H1 (cell line): ENCODE data around the gene HDLBP. TPM values are rescaled to one million over a fixed set of nuclear protein-coding genes. Genes with fewer than 3 reads are reported as not detected.

Source experiments
- CTCF ChIA-PET: fragments of 300-600 bp; sonication (Branson Sonifier 250); formaldehyde crosslinking; loops from one replicate; lab custom pipeline; 2021; ENCODE audit not compliant: partially characterized antibody; lab: Charles Lee
- POLR2A ChIA-PET: fragments of 300-600 bp; sonication (Branson Sonifier 250); formaldehyde crosslinking; loops from one replicate; lab custom pipeline; 2021; ENCODE audit warnings: inconsistent platforms; ENCODE audit not compliant: partially characterized antibody; lab: Charles Lee
- DNase-seq, 2 experiments: peaks; one replicate each; pipeline versions ENCODE4 v3.0.0 to v3.0.0-alpha.2; 2010 to 2022; ENCODE audit warnings: low spot score in 2 of 2, low read depth in 1 of 2, mixed read lengths in 1 of 2
- FAIRE-seq: peaks from 2 replicates; lab custom pipeline; 2011; peaks lifted over from hg19 to GRCh38; lab: Jason Lieb, UNC
- H2AFZ ChIP-seq: 2 replicates; pipeline ENCODE4 v1.8.1; 2012; ENCODE audit warnings: low read length, inconsistent platforms
- H2AK5ac ChIP-seq: 2 replicates; pipeline ENCODE4 v1.6.1; 2013; ENCODE audit warnings: low read depth, low read length
- H2BK120ac ChIP-seq: replicated peaks from 2 replicates; pipeline ENCODE3; 2013; ENCODE audit warnings: low read depth, low read length, inconsistent platforms
- H2BK12ac ChIP-seq: 2 replicates; pipeline ENCODE4 v1.6.1; 2013; ENCODE audit warnings: low read depth, low read length
- H2BK15ac ChIP-seq: 2 replicates; pipeline ENCODE4 v1.6.1; 2013; ENCODE audit warnings: low read length
- H2BK20ac ChIP-seq: 2 replicates; pipeline ENCODE4 v1.6.1; 2013; ENCODE audit warnings: low read length
- H2BK5ac ChIP-seq: 2 replicates; pipeline ENCODE4 v1.6.1; 2013; ENCODE audit warnings: low read depth, low read length
- H3K14ac ChIP-seq: 2 replicates; pipeline ENCODE4 v1.6.1; 2013; ENCODE audit warnings: inconsistent platforms; ENCODE audit not compliant: insufficient read length
- H3K18ac ChIP-seq: 2 replicates; pipeline ENCODE4 v1.6.1; 2013; ENCODE audit warnings: low read length; ENCODE audit errors: extremely low read depth
- H3K23ac ChIP-seq: 2 replicates; pipeline ENCODE4 v1.6.1; 2013; ENCODE audit warnings: inconsistent platforms; ENCODE audit not compliant: insufficient read length
- H3K23me2 ChIP-seq: 2 replicates; pipeline ENCODE4 v1.6.1; 2013; ENCODE audit warnings: low read depth, low read length
- H3K27ac ChIP-seq: 2 replicates; pipeline ENCODE4 v1.6.1; 2011; ENCODE audit warnings: low read depth, low read length, inconsistent platforms
- H3K27me3 ChIP-seq, 4 experiments: replicated peaks in 1 of 4; 1 replicate in 1 of 4; 2 replicates in 3 of 4; pipeline versions ENCODE4 v1.6.1 to v1.8.1; 2011 to 2013; ENCODE audit warnings: low read length in 3 of 4, mild to moderate bottlenecking in 3 of 4, inconsistent platforms in 2 of 4, mixed read lengths in 2 of 4, moderate library complexity in 1 of 4; ENCODE audit not compliant: control insufficient read depth in 3 of 4, insufficient read depth in 3 of 4; ENCODE audit errors: extremely low read depth in 1 of 4
- H3K36me3 ChIP-seq, 4 experiments: 2 replicates each; pipeline versions ENCODE4 v1.6.1 to v1.8.1; 2011 to 2013; ENCODE audit warnings: mild to moderate bottlenecking in 4 of 4, low read length in 3 of 4, moderate library complexity in 2 of 4, control low read depth in 1 of 4, inconsistent platforms in 1 of 4; ENCODE audit not compliant: insufficient read depth in 4 of 4, control insufficient read depth in 2 of 4
- H3K4ac ChIP-seq: replicated peaks from 2 replicates; pipeline ENCODE3; 2013; ENCODE audit warnings: low read length, low read depth, mixed read lengths, inconsistent platforms; ENCODE audit not compliant: insufficient read length
- H3K4me1 ChIP-seq, 4 experiments: replicated peaks in 1 of 4; 1 replicate in 1 of 4; 2 replicates in 3 of 4; pipeline versions ENCODE4 v1.6.1 to v1.8.1; 2011 to 2013; ENCODE audit warnings: low read length in 3 of 4, inconsistent platforms in 2 of 4, mixed read lengths in 1 of 4; ENCODE audit not compliant: insufficient read depth in 4 of 4, control insufficient read depth in 3 of 4
- H3K4me2 ChIP-seq, 2 experiments: 2 replicates each; pipeline versions ENCODE4 v1.6.1 to v1.8.1; 2011 to 2013; ENCODE audit warnings: low read depth in 2 of 2, low read length in 2 of 2, control low read depth in 1 of 2, inconsistent platforms in 1 of 2, mild to moderate bottlenecking in 1 of 2; ENCODE audit not compliant: insufficient read depth in 1 of 2
- H3K4me3 ChIP-seq, 4 experiments: fragments of 200-600, 300-600 bp in 1 of 4; sonication (generic), shearing (Covaris generic), sonication (Bioruptor Twin) in 1 of 4; 2 replicates each; pipeline versions ENCODE4 v1.5.1 to v1.8.1; 2011 to 2016; ENCODE audit warnings: low read length in 4 of 4, low read depth in 3 of 4, control low read depth in 2 of 4, inconsistent platforms in 2 of 4, mild to moderate bottlenecking in 2 of 4, mixed read lengths in 1 of 4, moderate library complexity in 1 of 4; ENCODE audit not compliant: insufficient read depth in 2 of 4; ENCODE audit errors: extremely low read depth in 1 of 4
- H3K56ac ChIP-seq: replicated peaks from 2 replicates; pipeline ENCODE3; 2013; ENCODE audit warnings: low read depth, mild to moderate bottlenecking, mixed read lengths, low read length, inconsistent platforms; ENCODE audit not compliant: insufficient read length
- H3K79me1 ChIP-seq: 2 replicates; pipeline ENCODE4 v1.6.1; 2013; ENCODE audit warnings: low read depth, low read length, control low read depth
- H3K79me2 ChIP-seq, 2 experiments: 2 replicates each; pipeline versions ENCODE4 v1.6.1 to v1.8.1; 2012 to 2013; ENCODE audit warnings: low read length in 2 of 2, mild to moderate bottlenecking in 2 of 2, inconsistent platforms in 1 of 2; ENCODE audit not compliant: insufficient read depth in 2 of 2, control insufficient read depth in 1 of 2
- H3K9ac ChIP-seq, 4 experiments: replicated peaks in 1 of 4; 1 replicate in 1 of 4; 2 replicates in 3 of 4; pipeline versions ENCODE4 v1.6.1 to v1.8.1; 2011 to 2013; ENCODE audit warnings: low read depth in 3 of 4, low read length in 3 of 4, control low read depth in 2 of 4, mild to moderate bottlenecking in 2 of 4, moderate library complexity in 2 of 4, inconsistent platforms in 1 of 4; ENCODE audit errors: extremely low read depth in 1 of 4
- H3K9me3 ChIP-seq, 2 experiments: 2 replicates each; pipeline versions ENCODE4 v1.6.1 to v1.8.1; 2012 to 2013; ENCODE audit warnings: mild to moderate bottlenecking in 2 of 2, moderate library complexity in 2 of 2, control low read depth in 1 of 2, inconsistent platforms in 1 of 2, low read depth in 1 of 2, low read length in 1 of 2, mixed read lengths in 1 of 2; ENCODE audit not compliant: insufficient read depth in 2 of 2
- H4K20me1 ChIP-seq, 2 experiments: replicated peaks in 1 of 2; 2 replicates each; pipeline versions ENCODE3 to v1.8.1; 2011 to 2013; ENCODE audit warnings: inconsistent platforms in 2 of 2, low read length in 2 of 2, mild to moderate bottlenecking in 1 of 2; ENCODE audit not compliant: insufficient read depth in 2 of 2, control insufficient read depth in 1 of 2
- H4K5ac ChIP-seq: 2 replicates; pipeline ENCODE4 v1.6.1; 2013; ENCODE audit warnings: low read length, low read depth, mixed read lengths, inconsistent platforms; ENCODE audit not compliant: insufficient read length
- H4K8ac ChIP-seq: 2 replicates; pipeline ENCODE4 v1.8.0; 2013; ENCODE audit warnings: mild to moderate bottlenecking, moderate library complexity, low read length, inconsistent platforms; ENCODE audit not compliant: insufficient read depth; ENCODE audit errors: extremely low read depth
- H4K91ac ChIP-seq: replicated peaks from 2 replicates; pipeline ENCODE3; 2013; ENCODE audit warnings: low read length, mixed read lengths, inconsistent platforms; ENCODE audit not compliant: insufficient read length
- BACH1 ChIP-seq: IDR thresholded peaks from 2 replicates; pipeline ENCODE4 v1.6.1; 2012; ENCODE audit warnings: low read length, improper control_type of control experiment
- CREB1 ChIP-seq: IDR thresholded peaks from 2 replicates; pipeline ENCODE4 v1.6.1; 2012; ENCODE audit warnings: inconsistent platforms
- EGR1 ChIP-seq: IDR thresholded peaks from 2 replicates; pipeline ENCODE4 v1.6.1; 2011; ENCODE audit warnings: low read depth, low read length, borderline replicate concordance
- GTF2F1 ChIP-seq: IDR thresholded peaks from 2 replicates; pipeline ENCODE4 v1.6.1; 2012; ENCODE audit warnings: low read depth, low read length, improper control_type of control experiment, borderline replicate concordance
- HDAC6 ChIP-seq: IDR thresholded peaks from one replicate; pipeline ENCODE4 v1.7.1; 2012; ENCODE audit warnings: low read depth, mild to moderate bottlenecking, inconsistent platforms, low read length, moderate library complexity
- POLR2AphosphoS5 ChIP-seq: IDR thresholded peaks from 2 replicates; pipeline ENCODE4 v1.6.1; 2011; ENCODE audit warnings: low read depth, low read length
- RAD21 ChIP-seq, 2 experiments: IDR thresholded peaks in 1 of 2; conservative IDR thresholded peaks in 1 of 2; 2 replicates each; pipeline ENCODE4 v1.6.1; 2011; ENCODE audit warnings: low read depth in 2 of 2, low read length in 2 of 2, improper control_type of control experiment in 1 of 2, inconsistent platforms in 1 of 2, mild to moderate bottlenecking in 1 of 2, moderate library complexity in 1 of 2
- RFX5 ChIP-seq: IDR thresholded peaks from 2 replicates; pipeline ENCODE4 v1.6.1; 2011; ENCODE audit warnings: low read depth, low read length, improper control_type of control experiment, borderline replicate concordance
- ZNF274 ChIP-seq: IDR thresholded peaks from 2 replicates; pipeline ENCODE4 v1.7.0; 2012; ENCODE audit warnings: low read length, borderline replicate concordance; ENCODE audit errors: extremely low read depth
- WGBS, 2 experiments: shearing (Covaris generic) in 1 of 2; methylation state at CpG; one replicate each; pipeline versions ENCODE4 v1.1.6 to v1.1.7; 2013 to 2015; ENCODE audit warnings: low lambda C conversion rate in 2 of 2, mixed read lengths in 2 of 2, inconsistent platforms in 1 of 2, low coverage in 1 of 2, missing lambda C conversion rate in 1 of 2; ENCODE audit not compliant: insufficient replicate concordance in 2 of 2, insufficient coverage in 1 of 2, insufficient read length in 1 of 2; ENCODE audit errors: extremely low coverage in 1 of 2, missing lambda C conversion rate in 1 of 2; 5-methylcytosine and 5-hydroxymethylcytosine counted together
- polyA plus RNA-seq, 7 experiments: library from polyadenylated mRNA; depleted of rRNA in 3 of 7; stranded (reverse) in 5 of 7; unstranded in 2 of 7; fragments of >200 nt in 5 of 7; fragments of 200-250 nt in 2 of 7; gene quantifications; 1 replicate in 5 of 7; 2 replicates in 1 of 7; 4 replicates in 1 of 7; pipeline versions ENCODE4 v1.2.1 to v1.2.3, GENCODE V29; 2011 to 2013; ENCODE audit warnings: missing spikeins in 2 of 7, mixed read lengths in 2 of 7
- total RNA-seq: library from RNA; stranded (reverse); fragmentation: NEBNext Ultra II Directional; extraction: Animal tissue kit (Norgen Biotek cat#: 25700); gene quantifications from 2 replicates; pipeline ENCODE4 v1.2.1, GENCODE V29; 2021
- TF ChIP-seq, protein P1 (sequence below): IDR thresholded peaks from 2 replicates; pipeline ENCODE4 v1.6.1; 2011; ENCODE audit warnings: low read length, improper control_type of control experiment
- TF ChIP-seq, protein P2 (sequence below): IDR thresholded peaks from 2 replicates; pipeline ENCODE4 v1.6.1; 2012; ENCODE audit warnings: inconsistent platforms

HDLBP gene
- total and polyA plus RNA-seq, 2 of the 8 experiments (the other 6 are each of a cell fraction or from before 2014, with no cell fraction given): 185 to 360 TPM

DNA sequence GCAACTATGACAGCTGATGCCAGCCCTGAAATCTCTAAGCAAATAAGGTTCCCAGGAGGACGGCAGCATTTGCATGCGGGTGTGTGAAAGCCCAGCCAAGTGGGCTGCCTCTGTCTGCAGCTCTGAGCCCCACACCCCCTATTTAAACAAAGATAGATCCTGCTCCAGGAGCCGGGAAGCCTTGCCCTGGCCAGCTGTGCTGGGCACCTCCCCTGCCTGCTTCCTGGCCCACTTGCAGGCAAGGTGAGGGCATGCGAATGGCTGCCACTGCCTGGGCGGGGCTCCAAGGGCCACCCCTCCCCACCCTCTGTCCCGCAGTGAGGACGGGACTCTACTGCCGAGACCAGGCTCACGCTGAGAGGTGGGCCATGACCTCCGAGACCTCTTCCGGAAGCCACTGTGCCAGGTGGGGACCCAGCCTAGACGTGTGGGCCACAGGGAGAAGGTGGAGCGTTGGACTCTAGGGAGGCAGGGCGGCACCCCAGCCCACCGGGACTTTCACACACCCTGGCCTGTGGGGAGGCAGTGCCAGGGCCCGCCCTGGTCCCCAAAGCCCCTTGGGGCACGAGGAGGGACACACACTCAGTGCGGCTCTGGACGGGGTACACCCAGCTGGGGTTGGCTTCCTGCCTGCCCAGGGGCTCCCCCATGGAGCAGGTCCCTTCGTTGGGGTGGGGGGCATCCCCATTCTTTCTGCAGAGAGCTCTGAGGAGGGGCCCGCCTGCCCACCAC is 126.9 kb downstream of the HDLBP start, which contains the start of gene ANO7:
Gene ANO7 (plus strand): TSS at position 317 of the 732 bp plus-strand sequence. CDS start 1,387 bp downstream, outside the sequence.
- H3K18ac ChIP-seq: no peak within 1 kb of the TSS
- H3K4me3 ChIP-seq: no peak within 1 kb of the TSS
- H4K20me1 ChIP-seq: peaks cover 0 to 2% of the 10 kb centered on the region in 2 experiments
- H4K5ac ChIP-seq: no peak within 1 kb of the TSS
- no peaks in the 10 kb centered on the region for H3K9me3 ChIP-seq
- H3K79me2 ChIP-seq: no peaks in the 10 kb centered on the region
- H4K91ac ChIP-seq: peak within 1 kb of the TSS; percentile 59
- H3K56ac ChIP-seq: no peak within 1 kb of the TSS
- no peak within 1 kb of the TSS for H3K14ac ChIP-seq
- peaks cover 0 to 14% (median 7%) of the 10 kb centered on the region in 4 experiments; a peak in 6 of 7 replicates for H3K4me1 ChIP-seq
- no peak within 1 kb of the TSS for H3K23ac ChIP-seq
- no peak within 1 kb of the TSS; the same call in 1 of the 2 replicates for H2AK5ac ChIP-seq
- POLR2A ChIA-PET: interaction anchor here (0.7 to 1.6 kb wide), 2 partner anchors 8 to 19 kb away, joined by 3 to 4 read pairs; no protein-coding TSS in a partner anchor
- H2AFZ ChIP-seq: no peak within 1 kb of the TSS; the same call in 1 of the 2 replicates
- FAIRE-seq: no peak
- no peak within 1 kb of the TSS for H2BK120ac ChIP-seq
- no peak within 1 kb of the TSS for H3K4ac ChIP-seq
- no peaks in the 10 kb centered on the region for H3K23me2 ChIP-seq
- no peaks in the 10 kb centered on the region for H3K36me3 ChIP-seq
- no peaks in the 10 kb centered on the region for H3K79me1 ChIP-seq
- WGBS, 2 experiments: 71% methylated on average over 20 of the region's 21 CpGs; no CpG with 5 or more reads in 1 of the 2 experiments
- H3K27me3 ChIP-seq: no peaks in the 10 kb centered on the region
- peak within 1 kb of the TSS; percentile 42; the same call in 1 of the 2 replicates for H4K8ac ChIP-seq
- no peak within 1 kb of the TSS for H2BK20ac ChIP-seq
- 0 out of 2 replicates have a peak within 1 kb of the TSS, but pooled peaks have one; percentile 29 for H2BK15ac ChIP-seq
- H3K9ac ChIP-seq: no peak within 1 kb of the TSS
- no peak for DNase-seq
- CTCF ChIA-PET: interaction anchor here (0.6 to 2.5 kb wide), 5 partner anchors 8 to 115 kb away, joined by 3 to 8 read pairs (median 6); no protein-coding TSS in a partner anchor
- peak within 1 kb of the TSS in 1 of 2 experiments; percentile 17; a peak in 1 of 4 replicates for H3K4me2 ChIP-seq
- H2BK5ac ChIP-seq: peak within 1 kb of the TSS; percentile 18; the same call in 1 of the 2 replicates
- no peak within 1 kb of the TSS for H3K27ac ChIP-seq
- peak within 1 kb of the TSS; percentile 55; the same call in 1 of the 2 replicates for H2BK12ac ChIP-seq
- TF ChIP-seq RFX5 (no peak), POLR2AphosphoS5 (no peak), BACH1 (no peak), CREB1 (no peak), RAD21 (IDR thresholded peaks at IDR 0.05 in 1 of 2, conservative IDR thresholded peaks at IDR 0.05 in 1 of 2; ENCODE audit: low read depth in 2 of 2, low read length in 2 of 2) (no peak), EGR1 (no peak), ZNF274 (no peak), HDAC6 (no peak), GTF2F1 (no peak)
- TF ChIP-seq, protein P1, sequence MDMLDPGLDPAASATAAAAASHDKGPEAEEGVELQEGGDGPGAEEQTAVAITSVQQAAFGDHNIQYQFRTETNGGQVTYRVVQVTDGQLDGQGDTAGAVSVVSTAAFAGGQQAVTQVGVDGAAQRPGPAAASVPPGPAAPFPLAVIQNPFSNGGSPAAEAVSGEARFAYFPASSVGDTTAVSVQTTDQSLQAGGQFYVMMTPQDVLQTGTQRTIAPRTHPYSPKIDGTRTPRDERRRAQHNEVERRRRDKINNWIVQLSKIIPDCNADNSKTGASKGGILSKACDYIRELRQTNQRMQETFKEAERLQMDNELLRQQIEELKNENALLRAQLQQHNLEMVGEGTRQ: no peak
- TF ChIP-seq, protein P2, sequence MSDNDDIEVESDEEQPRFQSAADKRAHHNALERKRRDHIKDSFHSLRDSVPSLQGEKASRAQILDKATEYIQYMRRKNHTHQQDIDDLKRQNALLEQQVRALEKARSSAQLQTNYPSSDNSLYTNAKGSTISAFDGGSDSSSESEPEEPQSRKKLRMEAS: no peak
